ENCODE results near the gene ANKDD1B.

Gene ANKDD1B

DNA sequence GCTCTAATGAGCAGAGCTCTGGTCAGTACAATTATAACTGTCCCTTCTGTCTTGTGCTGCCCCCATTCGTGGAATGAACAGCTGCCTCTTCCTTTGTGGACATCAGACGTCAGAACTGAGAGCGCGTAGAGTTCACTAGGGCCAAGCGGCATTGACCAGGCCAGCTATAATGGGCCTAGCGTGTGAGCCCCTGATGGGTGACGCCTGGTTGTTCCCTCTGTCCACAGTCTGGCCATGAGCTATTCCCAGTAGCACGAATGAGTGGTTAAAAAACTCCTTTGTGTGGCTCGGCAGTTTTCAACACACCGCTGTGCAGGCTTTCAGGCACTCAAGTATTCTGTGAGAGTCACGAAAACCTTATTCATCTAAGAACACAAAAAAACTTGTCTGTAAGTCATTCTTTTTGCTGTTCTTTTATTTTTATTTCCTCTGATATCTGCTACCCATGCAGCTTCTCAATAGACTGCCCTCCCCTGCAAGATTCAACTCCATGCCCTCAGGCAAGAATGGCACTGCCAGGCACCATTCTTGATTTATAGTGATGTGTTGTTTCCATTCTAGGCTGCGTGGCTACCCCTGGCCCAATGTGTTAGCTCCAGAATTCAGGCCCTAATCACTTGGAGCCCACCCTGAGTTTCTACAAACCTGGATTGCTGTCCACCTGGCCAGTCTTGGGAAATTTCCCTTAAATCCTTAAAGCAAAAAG lies 52.5 kb downstream of the ANKDD1B start:
- no peak overlapping the region for H3K4me3 ChIP-seq (ENCODE audit: low read length)
- no peak overlapping the region for H3K27ac ChIP-seq (ENCODE audit: low read length)
- no peaks in the 10 kb centered on the region for H3K79me2 ChIP-seq (ENCODE audit: low read length)
- H3K4me2 ChIP-seq (ENCODE audit: low read depth, low read length) = no peak overlapping the region
- no peaks in the 10 kb centered on the region for H3F3A ChIP-seq (ENCODE audit: insufficient read depth, low read length)
- no peak overlapping the region for H2AFZ ChIP-seq (ENCODE audit: low read length)
- H4K20me1 ChIP-seq (ENCODE audit: insufficient read depth, low read length) = no peaks in the 10 kb centered on the region
- no peak overlapping the region for H3K9ac ChIP-seq (ENCODE audit: low read length)
- no peaks in the 10 kb centered on the region for H3K36me3 ChIP-seq (replicated peaks; ENCODE audit: insufficient read depth, low read length)
- no peaks in the 10 kb centered on the region for H3K27me3 ChIP-seq (replicated peaks; ENCODE audit: insufficient read depth, low read length)
- no peaks in the 10 kb centered on the region for H3K9me3 ChIP-seq (replicated peaks; ENCODE audit: insufficient read depth, low read length)
- DNase-seq = no peak
- no peaks in the 10 kb centered on the region for H3K9me2 ChIP-seq (replicated peaks; ENCODE audit: insufficient read depth, low read length)
- H3K4me1 ChIP-seq (ENCODE audit: low read length) = no peaks in the 10 kb centered on the region
- TF ChIP-seq EZH2 (optimal IDR thresholded peaks at IDR 0.05; ENCODE audit: low read depth, low read length) (no peak), CTCF (IDR thresholded peaks at IDR 0.05; ENCODE audit: low read length) (no peak), EZH2phosphoT487 (IDR thresholded peaks at IDR 0.05; ENCODE audit: low read length) (no peak)

DNA sequence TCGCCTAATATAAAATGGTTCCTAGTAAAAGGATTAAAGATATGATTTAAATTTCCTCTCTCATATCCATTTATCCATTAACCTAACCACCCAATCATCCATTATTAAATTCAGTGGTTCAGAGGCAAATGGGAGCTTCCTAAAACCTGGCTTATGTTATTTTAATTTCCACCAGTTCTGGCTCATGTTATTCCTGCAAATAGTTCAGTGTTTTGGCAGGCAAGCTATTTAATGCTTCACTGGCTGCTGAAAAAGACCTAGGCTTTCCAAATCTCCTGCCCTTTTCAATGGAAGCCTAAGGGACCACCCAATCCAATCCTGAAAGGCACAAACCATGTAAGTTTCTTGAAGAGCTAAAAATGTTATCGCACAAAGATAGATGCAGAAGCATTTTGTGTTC lies 53.7 kb downstream of the ANKDD1B start:
- Histone ChIP-seq H2AFZ (ENCODE audit: low read length) (no peak overlapping the region), H3K27ac (ENCODE audit: low read length) (no peak overlapping the region), H3K4me2 (ENCODE audit: low read depth, low read length) (no peak overlapping the region), H3K9me3 (replicated peaks; ENCODE audit: insufficient read depth, low read length) (no peaks in the 10 kb centered on the region), H3F3A (ENCODE audit: insufficient read depth, low read length) (no peaks in the 10 kb centered on the region), H3K9ac (ENCODE audit: low read length) (no peak overlapping the region), H4K20me1 (ENCODE audit: insufficient read depth, low read length) (no peaks in the 10 kb centered on the region), H3K36me3 (replicated peaks; ENCODE audit: insufficient read depth, low read length) (no peaks in the 10 kb centered on the region), H3K27me3 (replicated peaks; ENCODE audit: insufficient read depth, low read length) (no peaks in the 10 kb centered on the region), H3K79me2 (ENCODE audit: low read length) (no peaks in the 10 kb centered on the region), H3K9me2 (replicated peaks; ENCODE audit: insufficient read depth, low read length) (no peaks in the 10 kb centered on the region), H3K4me3 (ENCODE audit: low read length) (no peak overlapping the region), H3K4me1 (ENCODE audit: low read length) (no peaks in the 10 kb centered on the region)
- TF ChIP-seq EZH2 (optimal IDR thresholded peaks at IDR 0.05; ENCODE audit: low read depth, low read length) (no peak), CTCF (IDR thresholded peaks at IDR 0.05; ENCODE audit: low read length) (no peak), EZH2phosphoT487 (IDR thresholded peaks at IDR 0.05; ENCODE audit: low read length) (no peak)
- DNase-seq = no peak

GRCh38 chr5:75666801-75667200 lies 55.5 kb downstream of the ANKDD1B start:
- no peak overlapping the region for H3K27ac ChIP-seq (ENCODE audit: low read length)
- H3K27me3 ChIP-seq (replicated peaks; ENCODE audit: insufficient read depth, low read length) = no peaks in the 10 kb centered on the region
- H3K36me3 ChIP-seq (replicated peaks; ENCODE audit: insufficient read depth, low read length) = no peaks in the 10 kb centered on the region
- no peaks in the 10 kb centered on the region for H3K9me2 ChIP-seq (replicated peaks; ENCODE audit: insufficient read depth, low read length)
- no peaks in the 10 kb centered on the region for H4K20me1 ChIP-seq (ENCODE audit: insufficient read depth, low read length)
- no peak overlapping the region for H3K4me2 ChIP-seq (ENCODE audit: low read depth, low read length)
- no peak overlapping the region for H3K9ac ChIP-seq (ENCODE audit: low read length)
- H3F3A ChIP-seq (ENCODE audit: insufficient read depth, low read length) = no peaks in the 10 kb centered on the region
- H3K4me1 ChIP-seq (ENCODE audit: low read length) = no peaks in the 10 kb centered on the region
- H2AFZ ChIP-seq (ENCODE audit: low read length) = no peak overlapping the region
- H3K79me2 ChIP-seq (ENCODE audit: low read length) = no peaks in the 10 kb centered on the region
- H3K4me3 ChIP-seq (ENCODE audit: low read length) = no peak overlapping the region
- no peak for TF ChIP-seq EZH2phosphoT487 (IDR thresholded peaks at IDR 0.05; ENCODE audit: low read length)
- no peak for TF ChIP-seq EZH2 (optimal IDR thresholded peaks at IDR 0.05; ENCODE audit: low read depth, low read length)
- TF ChIP-seq CTCF (IDR thresholded peaks at IDR 0.05; ENCODE audit: low read length) = no peak
- DNase-seq = no peak
- H3K9me3 ChIP-seq (replicated peaks; ENCODE audit: insufficient read depth, low read length) = no peaks in the 10 kb centered on the region

Data from MM.1S (cell line).